GM18873 (cell line): Measurements from ENCODE around the gene RBM43.
A peak's percentile ranks its signal among the peaks of the same experiment; 100 is the strongest.
"Not testable (repeated sequence)": the region's sequence is repeated elsewhere in the genome, so short reads cannot be mapped to it uniquely, and the experiment has no call there.

Experiments
- ATAC-seq: cut with Tn5 transposase; IDR thresholded peaks from one replicate; pipeline ENCODE4 v1.9.1; 2021; ENCODE audit warnings: mild to moderate bottlenecking, moderate library complexity, moderate number of reproducible peaks; ENCODE audit not compliant: unreplicated experiment, low FRiP score

Gene RBM43

GRCh38 chr2:151269798-151270568 is 8.3 kb upstream of the RBM43 start:
- no peak for ATAC-seq

- no peak for ATAC-seq
These were observed 6.4 kb upstream of the RBM43 start for GRCh38 chr2:151268085-151268484.

GRCh38 chr2:151267537-151267936 is 5.9 kb upstream of the RBM43 start:
- no peak for ATAC-seq

GRCh38 chr2:151265991-151266390 is 4.3 kb upstream of the RBM43 start:
- no peak for ATAC-seq

GRCh38 chr2:151264157-151264825 is 2.6 kb upstream of the RBM43 start:
- no peak for ATAC-seq

GRCh38 chr2:151262629-151263028 is 966 bp upstream of the RBM43 start:
- no peak for ATAC-seq

GRCh38 chr2:151261977-151262291 is 271 bp upstream of the RBM43 start:
- no peak for ATAC-seq

GRCh38 chr2:151260573-151261230 is 961 bp downstream of the RBM43 start:
- no peak for ATAC-seq

- ATAC-seq: no peak
These were observed 3.5 kb downstream of the RBM43 start for GRCh38 chr2:151258121-151258520.

GRCh38 chr2:151252646-151253045 is 9.0 kb downstream of the RBM43 start:
- no peak for ATAC-seq

- ATAC-seq: no peak
These were observed 10.7 kb downstream of the RBM43 start for GRCh38 chr2:151251012-151251411.

- ATAC-seq: no peak
These were observed 14.2 kb downstream of the RBM43 start for GRCh38 chr2:151247432-151247831.

- ATAC-seq: no peak
These were observed 15.5 kb downstream of the RBM43 start for GRCh38 chr2:151246152-151246551.

- no peak for ATAC-seq
These were observed 18.2 kb downstream of the RBM43 start for GRCh38 chr2:151243468-151243867.

GRCh38 chr2:151241224-151241623 is 20.4 kb downstream of the RBM43 start:
- no peak for ATAC-seq

- ATAC-seq: no peak
These were observed 21.2 kb downstream of the RBM43 start for GRCh38 chr2:151240433-151240832.

- ATAC-seq: no peak
These were observed 22.0 kb downstream of the RBM43 start for GRCh38 chr2:151239624-151240023.

GRCh38 chr2:151238527-151239487 is 22.9 kb downstream of the RBM43 start:
- ATAC-seq: peak; percentile 75

GRCh38 chr2:151237422-151238025 is 24.1 kb downstream of the RBM43 start:
- ATAC-seq: no peak

GRCh38 chr2:151233760-151234159 is 27.9 kb downstream of the RBM43 start:
- ATAC-seq: not testable (repeated sequence)
